Activated naive CD4-positive, alpha-beta T cell treated with anti-CD3 and anti-CD28 coated beads, Interleukin-2, amount 10 ng/mL, durations not matched to agents 7 days and 5 days (primary cell): ENCODE results near the gene UBL4B.

ENCODE experiments used
- CTCF ChIA-PET: fragments of 350-600 bp; sonication (Branson Sonifier 250); formaldehyde crosslinking; loops from one replicate; lab custom pipeline; 2021; ENCODE audit warnings: antibody characterized with exemption; lab: Charles Lee
- DNase-seq: peaks from one replicate; pipeline ENCODE4 v3.0.0-alpha.2; 2020
- H3K27ac Mint-ChIP-seq: one replicate; pipeline ENCODE4 v1.8.0; 2021; ENCODE audit warnings: mild to moderate bottlenecking, moderate library complexity, mixed read lengths
- H3K27me3 Mint-ChIP-seq: one replicate; pipeline ENCODE4 v1.8.0; 2021; ENCODE audit warnings: mild to moderate bottlenecking, mixed read lengths
- H3K36me3 Mint-ChIP-seq: one replicate; pipeline ENCODE4 v1.8.0; 2021; ENCODE audit warnings: mixed read lengths
- H3K4me1 Mint-ChIP-seq: one replicate; pipeline ENCODE4 v1.8.0; 2021; ENCODE audit warnings: mixed read lengths
- H3K4me3 Mint-ChIP-seq: one replicate; pipeline ENCODE4 v1.8.0; 2021; ENCODE audit warnings: mild to moderate bottlenecking, moderate library complexity, mixed read lengths
- H3K9me3 Mint-ChIP-seq: one replicate; pipeline ENCODE4 v1.8.0; 2021; ENCODE audit warnings: mixed read lengths

UBL4B gene

GRCh38 chr1:110091381-110091780, 20.9 kb upstream of the UBL4B start:
- no peaks in the 10 kb centered on the region for H3K36me3 Mint-ChIP-seq
- DNase-seq: no peak
- H3K4me3 Mint-ChIP-seq: no peak overlapping the region
- no peak overlapping the region for H3K27ac Mint-ChIP-seq
- H3K27me3 Mint-ChIP-seq: peaks cover 74% of the 10 kb centered on the region
- no peaks in the 10 kb centered on the region for H3K4me1 Mint-ChIP-seq
- CTCF ChIA-PET: interaction anchor here (0.9 to 8.3 kb wide), 8 partner anchors 10 to 73 kb away, joined by 3 to 133 read pairs (median 4); no protein-coding TSS in a partner anchor
- no peaks in the 10 kb centered on the region for H3K9me3 Mint-ChIP-seq

DNA sequence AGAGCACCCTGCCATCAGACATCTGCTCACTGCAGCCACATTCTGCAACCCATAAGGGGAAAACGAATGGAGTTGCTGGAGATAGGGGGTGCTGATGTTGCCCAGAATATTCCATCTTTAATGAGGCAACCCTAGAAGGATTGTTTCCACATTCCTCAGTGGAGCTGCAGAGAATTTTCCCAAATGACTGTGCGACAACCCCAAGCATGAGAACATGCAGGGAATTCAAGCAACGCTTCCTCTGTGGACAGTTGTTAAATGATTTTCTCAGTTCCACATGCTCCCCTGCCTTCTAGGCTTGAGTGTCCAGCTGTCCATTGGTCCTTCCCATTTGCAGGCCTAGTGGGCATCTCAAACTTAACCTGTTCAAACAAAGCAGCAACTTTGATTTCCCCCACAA, 20.5 kb upstream of the UBL4B start:
- Mint-ChIP-seq H3K27me3 (peaks cover 70% of the 10 kb centered on the region), H3K27ac (no peak overlapping the region), H3K4me3 (no peak overlapping the region), H3K9me3 (no peaks in the 10 kb centered on the region), H3K36me3 (no peaks in the 10 kb centered on the region), H3K4me1 (no peaks in the 10 kb centered on the region)
- CTCF ChIA-PET: interaction anchor here (1.3 to 8.3 kb wide), 6 partner anchors 11 to 37 kb away, joined by 3 to 133 read pairs (median 6); no protein-coding TSS in a partner anchor
- no peak for DNase-seq

- no peaks in the 10 kb centered on the region for H3K4me1 Mint-ChIP-seq
- H3K27ac Mint-ChIP-seq: no peak overlapping the region
- CTCF ChIA-PET: interaction anchor here (1.3 to 8.3 kb wide), 2 partner anchors 11 kb away, joined by 4 to 133 read pairs; no protein-coding TSS in a partner anchor
- peaks cover 65% of the 10 kb centered on the region for H3K27me3 Mint-ChIP-seq
- H3K36me3 Mint-ChIP-seq: no peaks in the 10 kb centered on the region
- DNase-seq: no peak
- H3K4me3 Mint-ChIP-seq: no peak overlapping the region
- H3K9me3 Mint-ChIP-seq: no peaks in the 10 kb centered on the region
Observed at GRCh38 chr1:110092991-110093390, 19.3 kb upstream of the UBL4B start.

GRCh38 chr1:110094931-110095654, 17.1 kb upstream of the UBL4B start:
- CTCF ChIA-PET: interaction anchor here (1.3 kb wide), 1 partner anchor 10 kb away, joined by 4 read pairs; no protein-coding TSS in a partner anchor
- peaks cover 70% of the 10 kb centered on the region for H3K27me3 Mint-ChIP-seq
- DNase-seq: no peak

DNA sequence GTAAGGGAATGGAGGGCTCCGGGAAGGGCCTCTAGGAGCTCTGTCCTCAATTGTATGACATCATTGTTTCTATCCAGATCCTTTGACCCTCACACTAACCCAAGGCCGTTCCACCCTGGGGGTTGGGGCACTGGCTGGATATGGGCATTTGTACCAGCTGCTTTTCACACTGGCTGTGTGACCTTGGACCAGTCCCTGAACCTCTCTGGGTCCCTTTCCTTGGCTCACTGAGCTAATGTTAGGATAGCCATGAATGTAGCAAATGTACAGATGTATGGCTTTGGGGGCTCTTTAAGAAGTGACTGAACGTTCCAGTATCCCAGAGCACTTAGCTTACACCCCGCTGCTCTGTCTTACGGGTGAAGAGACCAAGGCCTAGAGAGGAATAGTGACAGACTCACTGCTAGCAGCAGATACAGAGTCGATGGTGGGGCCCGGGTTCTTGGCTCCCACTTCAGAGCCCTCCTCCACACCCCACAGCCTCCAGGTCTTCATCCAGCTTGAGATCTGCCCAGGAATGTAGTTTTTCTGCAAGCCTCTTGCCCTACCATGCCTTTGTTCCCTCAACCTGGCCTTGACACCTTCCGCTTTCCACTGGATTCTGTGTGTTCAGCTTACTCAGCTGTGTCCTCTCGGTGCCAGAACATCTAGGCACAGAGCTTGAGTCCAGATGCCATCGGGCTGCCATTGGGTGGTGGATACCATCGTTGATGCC, 14.6 kb upstream of the UBL4B start:
- Mint-ChIP-seq H3K27me3 (peaks cover 70% of the 10 kb centered on the region), H3K27ac (no peak overlapping the region), H3K9me3 (no peaks in the 10 kb centered on the region), H3K4me3 (no peak overlapping the region), H3K4me1 (no peaks in the 10 kb centered on the region), H3K36me3 (no peaks in the 10 kb centered on the region)
- no peak for DNase-seq
- CTCF ChIA-PET: interaction anchor here (0.6 to 2.7 kb wide), 8 partner anchors 8 to 109 kb away, joined by 3 to 17 read pairs (median 5); partner anchors contain the start of gene UBL4B

More at GRCh38 chr1:110094931-110095654, 17.1 kb upstream of the UBL4B start:
- H3K4me3 Mint-ChIP-seq: no peak overlapping the region
- no peak overlapping the region for H3K27ac Mint-ChIP-seq
- no peaks in the 10 kb centered on the region for H3K4me1 Mint-ChIP-seq
- H3K36me3 Mint-ChIP-seq: no peaks in the 10 kb centered on the region
- no peaks in the 10 kb centered on the region for H3K9me3 Mint-ChIP-seq

GRCh38 chr1:110098222-110099026, 13.8 kb upstream of the UBL4B start:
- CTCF ChIA-PET: interaction anchor here (1.0 to 2.7 kb wide), 5 partner anchors 8 to 44 kb away, joined by 3 to 7 read pairs (median 7); partner anchors contain the start of gene UBL4B
- H3K27ac Mint-ChIP-seq: no peak overlapping the region
- no peaks in the 10 kb centered on the region for H3K36me3 Mint-ChIP-seq
- no peak overlapping the region for H3K4me3 Mint-ChIP-seq
- no peaks in the 10 kb centered on the region for H3K9me3 Mint-ChIP-seq
- H3K4me1 Mint-ChIP-seq: no peaks in the 10 kb centered on the region
- no peak for DNase-seq
- H3K27me3 Mint-ChIP-seq: peaks cover 64% of the 10 kb centered on the region

DNA sequence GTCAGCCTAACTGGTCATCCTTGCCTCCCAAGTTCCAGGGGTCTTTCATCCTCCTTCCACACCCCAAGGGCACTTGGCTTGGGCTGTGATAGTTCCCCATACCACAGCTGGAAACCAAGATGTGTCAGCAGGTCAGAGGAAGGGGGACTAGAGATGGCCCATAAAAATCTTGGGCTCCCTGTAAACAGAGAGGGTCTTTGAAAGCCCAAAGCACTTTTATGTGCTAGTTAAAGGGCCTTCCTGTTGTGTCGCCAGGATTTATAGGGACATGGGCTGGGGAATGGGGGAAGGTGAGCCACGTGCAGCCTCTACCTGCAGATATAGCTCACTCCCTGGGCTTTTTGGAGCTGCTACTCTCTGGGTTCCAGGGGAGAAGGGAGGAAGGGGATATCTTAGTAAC, 11.9 kb upstream of the UBL4B start:
- H3K9me3 Mint-ChIP-seq: no peaks in the 10 kb centered on the region
- no peak overlapping the region for H3K4me3 Mint-ChIP-seq
- peaks cover 47% of the 10 kb centered on the region for H3K27me3 Mint-ChIP-seq
- DNase-seq: no peak
- no peaks in the 10 kb centered on the region for H3K36me3 Mint-ChIP-seq
- no peaks in the 10 kb centered on the region for H3K4me1 Mint-ChIP-seq
- CTCF ChIA-PET: interaction anchor here (1.1 to 9.0 kb wide), 3 partner anchors 11 to 71 kb away, joined by 3 to 133 read pairs (median 4); no protein-coding TSS in a partner anchor
- H3K27ac Mint-ChIP-seq: no peak overlapping the region

DNA sequence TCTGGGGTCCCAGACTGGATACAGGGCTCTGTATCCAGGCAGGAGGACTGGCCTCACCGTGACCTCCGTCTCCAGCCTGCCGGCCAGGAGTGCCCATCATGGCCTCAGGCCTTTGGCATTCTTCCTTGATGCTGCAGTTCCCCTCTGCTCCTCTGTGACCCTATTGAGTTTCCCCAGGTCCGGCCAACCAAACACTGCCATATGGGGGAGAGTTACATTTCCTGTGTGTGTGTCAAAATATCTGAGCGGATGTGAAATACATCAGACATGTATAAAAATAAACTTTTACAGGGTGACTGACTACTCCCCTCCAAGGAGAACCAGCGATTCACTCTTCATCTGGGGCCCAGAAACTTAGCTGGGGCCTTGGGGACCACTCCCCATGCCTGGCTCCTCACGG, 10.2 kb upstream of the UBL4B start:
- Mint-ChIP-seq H3K27ac (no peak overlapping the region), H3K4me3 (no peak overlapping the region), H3K9me3 (no peaks in the 10 kb centered on the region), H3K36me3 (no peaks in the 10 kb centered on the region), H3K4me1 (no peaks in the 10 kb centered on the region), H3K27me3 (peaks cover 46% of the 10 kb centered on the region)
- CTCF ChIA-PET: interaction anchor here (1.1 to 9.0 kb wide), 5 partner anchors 11 to 49 kb away, joined by 3 to 133 read pairs (median 6); partner anchors contain the start of gene UBL4B
- DNase-seq: no peak

- peaks cover 39% of the 10 kb centered on the region for H3K27me3 Mint-ChIP-seq
- DNase-seq: peak; percentile 73
- H3K9me3 Mint-ChIP-seq: no peaks in the 10 kb centered on the region
- no peaks in the 10 kb centered on the region for H3K4me1 Mint-ChIP-seq
- no peak overlapping the region for H3K4me3 Mint-ChIP-seq
- CTCF ChIA-PET: interaction anchor here (1.0 to 9.0 kb wide), 17 partner anchors 9 to 81 kb away, joined by 3 to 133 read pairs (median 4); no protein-coding TSS in a partner anchor
- no peaks in the 10 kb centered on the region for H3K36me3 Mint-ChIP-seq
- no peak overlapping the region for H3K27ac Mint-ChIP-seq
Observed at GRCh38 chr1:110106013-110106941, 6.0 kb upstream of the UBL4B start.

GRCh38 chr1:110107867-110108469, 4.3 kb upstream of the UBL4B start:
- peaks cover 46% of the 10 kb centered on the region for H3K27me3 Mint-ChIP-seq
- H3K27ac Mint-ChIP-seq: no peak overlapping the region
- DNase-seq: no peak
- H3K36me3 Mint-ChIP-seq: no peaks in the 10 kb centered on the region
- CTCF ChIA-PET: interaction anchor here (9.0 kb wide), 1 partner anchor 19 kb away, joined by 133 read pairs; no protein-coding TSS in a partner anchor
- H3K4me3 Mint-ChIP-seq: no peak overlapping the region
- H3K9me3 Mint-ChIP-seq: no peaks in the 10 kb centered on the region
- H3K4me1 Mint-ChIP-seq: no peaks in the 10 kb centered on the region

GRCh38 chr1:110111081-110111480, 1.2 kb upstream of the UBL4B start:
- H3K4me1 Mint-ChIP-seq: no peaks in the 10 kb centered on the region
- CTCF ChIA-PET: interaction anchor here (1.3 kb wide), 1 partner anchor 23 kb away, joined by 5 read pairs; no protein-coding TSS in a partner anchor
- DNase-seq: no peak
- H3K27ac Mint-ChIP-seq: no peak overlapping the region
- no peaks in the 10 kb centered on the region for H3K9me3 Mint-ChIP-seq
- H3K36me3 Mint-ChIP-seq: no peaks in the 10 kb centered on the region
- H3K4me3 Mint-ChIP-seq: no peak overlapping the region
- H3K27me3 Mint-ChIP-seq: peaks cover 73% of the 10 kb centered on the region

DNA sequence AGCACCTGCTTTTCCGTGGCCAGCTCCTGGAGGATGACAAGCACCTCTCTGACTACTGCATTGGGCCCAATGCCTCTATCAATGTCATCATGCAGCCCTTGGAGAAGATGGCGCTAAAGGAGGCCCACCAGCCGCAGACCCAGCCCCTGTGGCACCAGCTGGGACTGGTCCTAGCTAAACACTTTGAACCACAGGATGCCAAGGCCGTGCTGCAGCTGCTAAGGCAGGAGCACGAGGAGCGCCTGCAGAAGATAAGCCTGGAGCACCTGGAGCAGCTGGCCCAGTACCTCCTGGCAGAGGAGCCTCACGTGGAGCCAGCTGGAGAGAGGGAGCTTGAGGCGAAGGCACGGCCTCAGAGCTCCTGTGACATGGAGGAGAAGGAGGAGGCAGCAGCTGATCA, 413 bp downstream of the UBL4B start:
- no peak overlapping the region for H3K27ac Mint-ChIP-seq
- H3K27me3 Mint-ChIP-seq: peaks cover 77% of the 10 kb centered on the region
- H3K9me3 Mint-ChIP-seq: no peaks in the 10 kb centered on the region
- CTCF ChIA-PET: interaction anchor here (1.3 to 2.0 kb wide), 4 partner anchors 9 to 25 kb away, joined by 3 to 12 read pairs (median 5); no protein-coding TSS in a partner anchor
- no peak for DNase-seq
- no peaks in the 10 kb centered on the region for H3K36me3 Mint-ChIP-seq
- H3K4me3 Mint-ChIP-seq: no peak overlapping the region
- H3K4me1 Mint-ChIP-seq: no peaks in the 10 kb centered on the region
